Suprapubic skin (tissue), 3 donors: ENCODE data around the gene PLCB1.

Experiments used
- CTCF ChIP-seq, 2 donors: fragments of 200-600 bp in 1 of 2; fragments of 450-650 bp in 1 of 2; sonication (generic) in 1 of 2; IDR thresholded peaks; one replicate each; pipeline ENCODE4 v1.5.1; 2016 to 2019; ENCODE audit warnings: antibody characterized with exemption in 2 of 2, mild to moderate bottlenecking in 1 of 2, moderate library complexity in 1 of 2
- POLR2A ChIP-seq, 2 donors: fragments of 450-650 bp; IDR thresholded peaks; one replicate each; pipeline ENCODE4 v1.6.1; 2017; ENCODE audit warnings: antibody characterized with exemption in 2 of 2, mild to moderate bottlenecking in 2 of 2, moderate library complexity in 2 of 2

- no peak for TF ChIP-seq POLR2A (IDR thresholded peaks at IDR 0.05)
- TF ChIP-seq CTCF (IDR thresholded peaks at IDR 0.05): no peak
Observed at GRCh38 chr20:8573686-8574085, 441.6 kb downstream of the PLCB1 start.
